Measurements from ENCODE around the gene SPDYE6.
A peak's percentile ranks its signal among the peaks of the same experiment; 100 is the strongest.
"Not testable (repeated sequence)": the region's sequence is repeated elsewhere in the genome, so short reads cannot be mapped to it uniquely, and the experiment has no call there.

SPDYE6 gene

GRCh38 chr7:102363549-102364393 is 7.5 kb upstream of the SPDYE6 start:
- peak; percentile 87 for DNase-seq

- DNase-seq, result not testable (repeated sequence)
Observed at GRCh38 chr7:102346983-102347382, 9.3 kb downstream of the SPDYE6 start.

DNA sequence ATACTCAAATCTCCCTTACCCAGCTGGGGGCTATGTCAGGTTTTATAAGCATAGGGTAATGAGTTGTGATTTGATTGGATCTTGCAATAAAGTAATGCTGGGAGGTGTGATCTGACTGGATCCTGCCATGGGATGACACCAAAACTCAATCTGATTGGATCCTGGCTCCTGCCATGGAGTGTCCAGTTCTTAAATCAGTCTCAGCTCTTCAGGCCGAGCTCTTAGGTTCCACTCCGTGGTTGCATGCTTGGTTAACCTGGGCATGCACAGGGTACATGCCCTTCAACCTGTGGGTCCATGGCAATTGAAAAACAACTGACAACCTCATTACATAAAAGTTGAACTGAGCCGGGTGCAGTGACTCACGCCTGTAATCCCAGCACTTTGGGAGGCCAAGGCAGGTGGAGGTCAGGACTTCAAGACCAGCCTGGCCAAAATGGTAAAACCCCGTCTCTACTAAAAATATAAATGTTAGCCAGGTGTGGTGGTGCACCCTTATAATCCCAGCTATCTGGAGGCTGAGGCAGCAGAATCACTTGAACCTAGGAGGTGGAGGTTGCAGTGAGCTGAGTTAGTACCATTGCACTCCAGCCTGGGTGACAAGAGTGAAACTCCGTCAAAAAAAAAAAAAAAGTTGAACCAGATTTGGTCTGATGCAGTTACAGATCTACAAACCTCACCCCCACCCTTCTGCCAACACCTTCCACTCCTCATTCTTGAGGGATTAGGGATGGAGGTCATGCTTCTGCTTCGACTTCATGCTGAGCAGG is 15.5 kb downstream of the SPDYE6 start:
- not testable (repeated sequence) for DNase-seq

DNA sequence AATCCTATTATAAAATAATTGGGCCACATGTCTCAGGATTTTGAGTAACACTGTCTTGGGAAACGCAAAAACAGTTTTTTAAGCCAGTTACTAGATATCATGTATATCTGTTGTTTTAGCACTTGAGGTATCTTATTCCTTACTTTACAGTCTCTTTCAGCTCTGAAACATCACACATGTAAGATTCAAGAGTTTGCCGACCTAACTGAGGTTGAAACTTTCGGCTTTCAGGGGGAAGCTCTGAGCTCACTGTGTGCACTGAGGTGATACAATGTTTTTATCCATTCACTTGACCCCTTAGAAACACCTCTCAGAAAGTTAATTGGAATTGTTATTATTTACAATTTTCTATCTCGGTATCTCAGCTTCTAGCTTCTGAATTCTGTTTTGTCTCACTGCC is 18.8 kb downstream of the SPDYE6 start:
- not testable (repeated sequence) for DNase-seq

DNA sequence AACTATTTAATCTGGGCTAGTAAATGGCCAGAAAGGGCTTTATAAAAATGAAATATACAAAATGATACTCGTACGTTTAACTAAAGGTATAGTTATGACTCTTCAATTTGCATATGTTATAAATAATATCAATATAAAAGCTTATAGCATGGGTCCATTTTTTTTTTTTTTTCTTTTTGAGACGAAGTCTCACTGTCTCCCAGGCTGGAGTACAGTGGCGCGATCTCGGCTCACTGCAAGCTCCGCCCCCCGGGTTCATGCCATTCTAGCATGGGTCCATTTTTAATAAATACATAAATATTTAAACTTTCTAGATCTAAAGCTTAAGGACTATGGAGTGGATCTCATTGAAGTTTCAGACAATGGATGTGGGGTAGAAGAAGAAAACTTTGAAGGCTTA is 19.2 kb downstream of the SPDYE6 start:
- not testable (repeated sequence) for DNase-seq

GRCh38 chr7:102335574-102335973 is 20.7 kb downstream of the SPDYE6 start:
- not testable (repeated sequence) for DNase-seq

DNA sequence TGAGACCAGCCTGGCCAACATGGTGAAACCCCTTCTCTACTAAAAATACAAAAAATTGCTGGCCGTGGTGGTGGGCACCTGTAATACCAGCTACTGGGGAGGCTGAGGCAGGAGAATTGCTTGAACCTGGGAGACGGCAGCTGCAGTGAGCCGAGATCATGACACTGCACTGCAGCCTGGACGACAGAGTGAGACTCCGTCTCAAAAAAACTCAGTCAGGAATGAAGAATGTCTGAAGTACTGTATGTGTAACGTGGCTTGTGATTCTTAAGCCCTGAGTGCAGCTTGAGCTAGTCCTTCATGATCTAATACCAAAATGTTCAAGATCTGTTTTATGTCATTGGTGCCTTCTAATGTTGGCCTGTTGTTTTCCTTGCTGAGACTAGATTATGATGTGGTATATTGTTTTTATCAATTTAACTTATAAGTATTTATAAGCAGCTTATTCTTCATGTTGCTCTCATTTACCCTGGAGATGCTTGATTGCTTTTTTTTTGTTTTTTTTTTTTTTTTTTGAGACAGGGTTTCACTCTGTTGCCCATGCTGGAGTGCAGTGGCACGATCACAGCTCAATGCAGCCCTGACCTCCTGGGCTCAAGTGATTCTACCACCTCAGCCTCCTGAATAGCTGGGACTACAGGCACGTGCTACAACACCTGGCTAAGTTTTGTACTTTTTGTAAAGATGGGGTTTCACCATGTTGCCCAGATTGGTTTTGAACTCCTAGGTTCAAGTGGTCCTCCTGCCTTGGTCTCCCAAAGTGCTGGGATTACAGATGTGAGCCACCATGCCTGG is 25.4 kb downstream of the SPDYE6 start:
- not testable (repeated sequence) for DNase-seq

DNA sequence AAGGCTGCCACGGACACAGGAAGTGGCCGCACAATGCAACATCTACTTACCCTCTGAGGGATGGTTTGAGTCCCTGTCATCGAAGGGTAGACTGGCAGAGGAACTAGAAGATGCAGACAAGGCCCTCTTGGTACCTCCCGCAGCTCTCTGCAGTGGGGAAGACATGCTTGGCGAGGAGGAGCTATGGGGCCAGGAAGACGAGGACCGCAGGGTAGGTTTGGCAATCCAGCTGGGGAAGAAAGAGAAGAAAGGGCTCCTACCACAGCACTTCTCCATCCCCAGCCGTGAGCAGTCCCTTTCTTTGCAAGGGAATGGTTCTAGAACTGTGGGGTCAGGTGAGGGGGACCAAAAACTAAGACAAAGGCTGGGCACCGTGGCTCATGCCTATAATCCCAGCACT is 26.9 kb downstream of the SPDYE6 start:
- not testable (repeated sequence) for DNase-seq

- DNase-seq, result not testable (repeated sequence)
Observed at GRCh38 chr7:102328863-102329262, 27.4 kb downstream of the SPDYE6 start.

DNA sequence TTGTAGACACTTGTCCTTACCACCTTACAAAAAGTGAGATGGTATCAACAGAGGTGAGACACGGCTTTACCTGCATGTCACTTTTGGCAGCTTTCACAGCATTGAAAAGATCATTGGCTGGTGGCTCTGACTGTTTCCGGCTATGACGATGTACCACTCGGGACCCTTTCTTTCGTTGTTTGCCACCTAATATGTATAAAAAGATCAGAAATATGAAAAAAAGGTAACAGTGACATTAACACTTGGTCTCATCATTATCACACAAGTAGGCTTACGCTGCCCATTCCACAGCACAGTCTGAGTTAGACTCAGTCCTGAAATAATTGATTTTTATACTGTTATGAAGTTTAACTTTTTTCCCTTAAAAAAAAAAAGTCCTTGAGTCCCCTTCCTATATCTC is 29.1 kb downstream of the SPDYE6 start:
- not testable (repeated sequence) for DNase-seq

- DNase-seq, result no peak
Observed at GRCh38 chr7:102326157-102326889, 29.9 kb downstream of the SPDYE6 start.

- DNase-seq, result not testable (repeated sequence)
Observed at GRCh38 chr7:102325106-102325505, 31.1 kb downstream of the SPDYE6 start.

DNA sequence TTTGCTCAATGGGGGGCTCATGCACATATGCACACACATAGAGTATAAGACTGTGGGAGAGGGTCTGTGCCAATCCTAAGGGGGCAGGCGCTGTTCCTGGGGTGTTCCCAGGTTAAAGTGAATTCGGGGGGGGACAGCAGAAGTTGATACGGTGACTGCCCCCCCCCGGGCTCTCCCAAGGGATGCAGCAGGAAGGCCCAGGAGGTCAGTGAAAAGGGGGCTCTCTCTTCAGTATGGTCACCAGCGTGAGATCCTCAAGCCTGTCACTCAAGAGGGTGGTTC is 32.4 kb downstream of the SPDYE6 start:
- no peak for DNase-seq

- DNase-seq, result no peak
Observed at GRCh38 chr7:102322202-102322715, 34.0 kb downstream of the SPDYE6 start.

DNA sequence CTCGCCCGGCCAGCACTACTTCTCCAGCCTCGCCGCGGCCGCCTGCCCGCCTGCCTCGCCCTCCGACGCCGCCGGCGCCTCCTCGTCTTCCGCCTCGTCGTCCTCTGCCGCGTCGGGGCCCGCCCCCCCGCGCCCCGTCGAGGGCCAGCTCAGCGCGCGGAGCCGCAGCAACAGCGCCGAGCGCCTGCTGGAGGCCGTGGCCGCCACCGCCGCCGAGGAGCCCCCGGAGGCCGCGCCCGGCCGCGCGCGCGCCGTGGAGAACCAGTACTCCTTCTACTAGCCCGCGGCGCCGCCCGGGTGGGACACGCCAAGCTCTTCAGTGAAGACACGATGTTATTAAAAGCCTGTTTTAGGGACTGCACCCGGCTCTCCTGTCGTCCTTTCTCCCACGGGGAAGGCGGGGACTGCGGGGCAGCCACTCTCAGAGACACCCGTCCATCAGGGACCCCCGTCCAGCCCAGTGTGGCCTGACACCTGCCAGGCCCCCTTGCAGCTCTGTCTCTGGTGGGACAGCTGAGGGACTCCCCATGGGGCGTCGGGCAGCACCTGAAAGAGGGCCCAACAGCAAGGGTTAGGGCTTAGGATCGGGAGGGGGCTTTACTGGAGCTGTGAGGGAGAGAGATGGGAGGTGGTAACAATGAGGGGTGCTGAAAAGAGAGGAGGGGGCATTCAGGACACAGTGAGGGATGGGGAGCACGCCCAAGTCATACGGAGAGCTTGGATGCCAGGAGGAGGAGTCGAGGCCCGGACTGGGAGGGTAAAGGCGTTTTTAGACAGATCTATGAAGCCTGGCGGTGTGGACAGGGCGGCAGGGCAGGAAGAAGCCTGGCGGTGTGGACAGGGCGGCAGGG is 34.7 kb downstream of the SPDYE6 start:
- no peak for DNase-seq

GRCh38 chr7:102320601-102321350 is 35.5 kb downstream of the SPDYE6 start:
- DNase-seq, result no peak

DNA sequence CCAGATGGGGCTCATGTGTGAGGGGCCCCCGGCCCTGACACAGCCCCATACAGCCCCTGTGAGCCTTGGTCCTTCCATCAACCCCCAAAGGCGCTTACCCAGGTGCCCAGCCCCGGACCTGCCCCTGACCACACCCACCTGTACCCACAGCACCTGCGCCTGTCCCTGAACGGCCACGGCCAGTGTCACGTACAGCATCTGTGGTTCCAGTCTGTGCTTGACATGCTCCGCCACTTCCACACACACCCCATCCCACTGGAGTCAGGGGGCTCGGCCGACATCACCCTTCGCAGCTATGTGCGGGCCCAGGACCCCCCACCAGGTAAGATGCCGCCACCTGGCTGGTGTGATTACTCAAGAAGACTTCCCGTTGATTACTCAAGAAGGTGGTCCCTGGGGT is 36.1 kb downstream of the SPDYE6 start:
- DNase-seq, result no peak

GRCh38 chr7:102319671-102320070 is 36.6 kb downstream of the SPDYE6 start:
- DNase-seq, result no peak

DNA sequence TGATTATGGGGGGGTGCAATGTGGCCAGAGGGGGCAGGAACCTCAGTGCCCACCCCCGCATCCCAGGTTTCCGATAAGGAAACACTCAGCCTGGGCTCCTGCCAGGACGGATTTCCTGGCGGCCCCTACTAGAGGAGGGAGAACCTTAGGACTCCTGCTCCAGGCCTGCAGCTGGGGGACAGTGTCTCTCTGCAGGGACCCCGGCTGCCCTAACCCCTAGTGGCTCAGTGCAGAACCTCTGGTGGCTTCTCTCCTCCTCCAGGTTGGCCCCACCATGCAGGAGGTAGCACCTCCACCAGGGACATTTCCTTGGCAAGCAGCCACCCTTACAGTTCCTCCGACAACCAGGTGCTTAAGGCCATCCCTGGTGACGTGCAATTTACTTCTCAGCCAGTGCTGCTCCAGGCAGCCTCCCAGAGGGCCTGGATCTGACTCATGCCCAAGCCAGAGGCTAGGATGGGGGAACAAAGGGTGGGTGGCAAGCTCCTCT is 37.7 kb downstream of the SPDYE6 start:
- DNase-seq, result no peak

GRCh38 chr7:102317231-102318059 is 38.8 kb downstream of the SPDYE6 start:
- no peak for DNase-seq

Measured in activated T-cell treated with anti-CD3 and anti-CD28 coated beads, Interleukin-2, amount 50 U/mL, for 1 hour (primary cell).